K562 (cell line): Measurements from ENCODE around the gene CD101.

Experiments
- CTCF ChIP-seq, 3 experiments: IDR thresholded peaks in 2 of 3; conservative IDR thresholded peaks in 1 of 3; 2 replicates each; pipeline ENCODE4 v1.5.1; 2011 to 2012; ENCODE audit warnings: low read length in 3 of 3, mild to moderate bottlenecking in 3 of 3, control low read depth in 2 of 3, improper control_type of control experiment in 1 of 3, inconsistent platforms in 1 of 3, low read depth in 1 of 3, mixed read lengths in 1 of 3, moderate library complexity in 1 of 3; ENCODE audit not compliant: insufficient read depth in 2 of 3
- EP300 ChIP-seq: IDR thresholded peaks from 2 replicates; pipeline ENCODE4 v1.6.1; 2012; ENCODE audit warnings: low read length, improper control_type of control experiment
- ESRRA ChIP-seq: fragments of 450-650 bp; IDR thresholded peaks from 2 replicates; pipeline ENCODE4 v1.6.1; 2014; ENCODE audit warnings: low read depth, mild to moderate bottlenecking, moderate library complexity, borderline replicate concordance
- EZH2 ChIP-seq: IDR thresholded peaks from 2 replicates; pipeline ENCODE4 v1.6.1; 2012; ENCODE audit warnings: low read depth, mild to moderate bottlenecking, inconsistent platforms, low read length, borderline replicate concordance
- LCOR ChIP-seq: sonication (generic); formaldehyde crosslinking; IDR thresholded peaks from 2 replicates; pipeline ENCODE4 v1.8.0; 2022; ENCODE audit warnings: mild to moderate bottlenecking, missing genetic modification reagents
- PKNOX1 ChIP-seq: fragments of 450-650 bp; IDR thresholded peaks from 2 replicates; pipeline ENCODE4 v1.6.1; 2016
- POLR2AphosphoS2 ChIP-seq: IDR thresholded peaks from 2 replicates; pipeline ENCODE4 v1.6.1; 2012; ENCODE audit warnings: low read length, improper control_type of control experiment
- REST ChIP-seq, 2 experiments: fragments of 450-650 bp; formaldehyde crosslinking in 1 of 2; IDR thresholded peaks; 2 replicates each; pipeline versions ENCODE4 v1.4.0 to v1.6.1; 2014 to 2020; ENCODE audit warnings: mild to moderate bottlenecking in 2 of 2, borderline replicate concordance in 1 of 2, low read depth in 1 of 2
- SMARCA4 ChIP-seq: fragments of 450-650 bp; IDR thresholded peaks from 2 replicates; pipeline ENCODE4 v1.6.1; 2016
- SMARCE1 ChIP-seq: fragments of 450-650 bp; IDR thresholded peaks from 2 replicates; pipeline ENCODE4 v1.7.1; 2016; ENCODE audit warnings: mild to moderate bottlenecking
- USF1 ChIP-seq: sonication (generic); formaldehyde crosslinking; IDR thresholded peaks from 2 replicates; pipeline ENCODE4 v1.9.0; 2022; ENCODE audit warnings: mild to moderate bottlenecking, missing genetic modification reagents
- ZBTB12 ChIP-seq: fragments of 250-450 bp; sonication (Bioruptor Pico); IDR thresholded peaks from 2 replicates; pipeline ENCODE4 v1.4.0; 2020
- ZFP30 ChIP-seq: fragments of 250-450 bp; sonication (Bioruptor Pico); IDR thresholded peaks from 2 replicates; pipeline ENCODE4 v1.8.0; 2022; ENCODE audit warnings: moderate library complexity, mild to moderate bottlenecking, inconsistent platforms, borderline replicate concordance
- ZNF324 ChIP-seq: fragments of 250-450 bp; sonication (Bioruptor Pico); IDR thresholded peaks from 2 replicates; pipeline ENCODE4 v1.4.0; 2020; ENCODE audit warnings: mild to moderate bottlenecking

GRCh38 chr1:117038236-117038635 is 36.7 kb downstream of the CD101 start:
- TF ChIP-seq CTCF (IDR thresholded peaks at IDR 0.05 in 2 of 3, conservative IDR thresholded peaks at IDR 0.05 in 1 of 3; ENCODE audit: insufficient read depth in 2 of 3, low read depth in 1 of 3, low read length in 3 of 3) (no peak), POLR2AphosphoS2 (no peak), EZH2 (no peak), LCOR (CRISPR knock-in tag) (no peak), PKNOX1 (no peak), ESRRA (no peak), SMARCE1 (no peak), USF1 (CRISPR knock-in tag) (no peak), EP300 (no peak), SMARCA4 (no peak), ZBTB12 (CRISPR knock-in tag) (no peak), REST (IDR thresholded peaks at IDR 0.05; ENCODE audit: borderline replicate concordance) (no peak), REST (CRISPR knock-in tag; IDR thresholded peaks at IDR 0.05; ENCODE audit: low read depth) (no peak), ZNF324 (CRISPR knock-in tag) (no peak), ZFP30 (CRISPR knock-in tag) (no peak)
